ENCODE results near the gene KCNAB2. TPM values are rescaled to one million over a fixed set of nuclear protein-coding genes. Genes with fewer than 3 reads are reported as not detected.

Gene KCNAB2
- total and polyA plus RNA-seq, 2 experiments from 2014 or later = 3.9 to 4.8 TPM

DNA sequence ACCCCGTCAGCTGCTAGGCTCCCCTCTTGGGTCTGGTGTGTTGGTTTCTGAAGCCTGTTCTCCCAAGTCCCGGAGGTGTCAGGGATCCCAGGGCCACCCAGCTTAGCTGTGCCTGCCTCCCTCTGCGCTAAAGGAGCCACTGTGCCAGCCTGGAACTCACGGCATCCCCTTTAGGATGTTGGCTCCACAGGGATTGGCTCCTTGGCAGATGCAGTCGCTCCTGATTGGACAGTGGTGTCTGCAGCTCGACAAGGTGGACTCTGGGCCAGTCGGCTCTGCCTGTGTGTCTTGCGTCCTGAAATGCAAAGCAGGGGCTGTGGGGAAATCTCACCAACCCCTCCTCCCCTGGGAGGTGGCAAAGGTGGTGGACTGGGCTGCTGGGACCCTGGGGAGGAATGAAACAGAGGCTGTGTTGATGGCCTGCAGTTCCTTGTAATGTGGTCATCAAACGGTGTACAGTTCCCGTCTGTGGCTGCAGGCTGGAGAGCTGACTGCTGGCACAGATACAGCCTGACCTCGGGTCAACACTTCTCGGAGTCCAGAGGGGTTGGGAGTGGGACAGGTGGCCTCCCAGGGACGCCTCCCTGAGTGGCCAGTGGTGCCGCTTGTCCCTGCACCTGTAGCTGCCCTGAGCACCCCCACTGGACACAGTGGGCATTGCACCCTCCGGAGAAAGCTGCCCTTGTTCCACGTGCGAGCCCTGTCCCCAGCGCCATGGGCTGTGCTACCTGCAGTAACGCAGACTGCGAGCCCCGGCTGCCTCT is 11.5 kb upstream of the KCNAB2 start:
- H3K9me2 ChIP-seq (ENCODE audit: insufficient read depth) = no peaks in the 10 kb centered on the region
- H3K9me3 ChIP-seq (ENCODE audit: low read depth) = no peaks in the 10 kb centered on the region
- no peak overlapping the region for H3K9ac ChIP-seq
- no peaks in the 10 kb centered on the region for H3F3A ChIP-seq (ENCODE audit: insufficient read depth)
- in situ Hi-C loops (cut with MboI) = no loop called here
- no peaks in the 10 kb centered on the region for H3K27me3 ChIP-seq (replicated peaks; ENCODE audit: insufficient read depth)
- WGBS, 2 experiments (ENCODE audit: low coverage in 1 of 2, low lambda C conversion rate in 2 of 2, missing lambda C conversion rate in 2 of 2) = 25 to 26% methylated on average over 21 of the region's 21 CpGs
- no peaks in the 10 kb centered on the region for H3K36me3 ChIP-seq (ENCODE audit: low read depth)
- H3K4me1 ChIP-seq (ENCODE audit: insufficient read depth) = peaks cover 4% of the 10 kb centered on the region; the same call in 1 of the 2 replicates
- H3K79me2 ChIP-seq (ENCODE audit: insufficient read depth) = no peaks in the 10 kb centered on the region
- H2AFZ ChIP-seq = no peak overlapping the region
- H3K4me2 ChIP-seq (ENCODE audit: unreplicated experiment) = no peak overlapping the region
- TF ChIP-seq EZH2phosphoT487 (IDR thresholded peaks at IDR 0.05; ENCODE audit: insufficient read depth, low read depth) = no peak
- no peak overlapping the region for H3K4me3 ChIP-seq
- H4K20me1 ChIP-seq (ENCODE audit: insufficient read depth) = no peaks in the 10 kb centered on the region
- no peak overlapping the region for H3K27ac ChIP-seq
- peak; percentile 45 for DNase-seq

DNA sequence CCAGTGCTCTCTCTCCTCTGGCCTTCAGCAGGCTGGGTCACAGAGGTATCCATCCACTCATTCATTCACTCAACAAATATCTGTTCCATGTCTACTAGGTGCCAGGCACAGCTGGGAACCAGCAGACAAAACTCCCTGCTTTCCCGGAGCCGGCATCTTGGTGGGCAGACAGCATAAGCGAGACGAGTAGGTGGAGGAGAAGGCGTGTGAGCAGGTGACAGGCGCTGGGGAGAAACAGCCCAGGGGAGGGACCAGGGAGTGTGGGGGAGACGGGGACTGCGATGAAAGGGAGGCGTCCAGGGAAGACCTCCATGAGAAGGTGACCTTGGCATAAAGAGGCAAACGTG is 11.0 kb upstream of the KCNAB2 start:
- Histone ChIP-seq H3K4me1 (ENCODE audit: insufficient read depth) (peaks cover 4% of the 10 kb centered on the region; the same call in 1 of the 2 replicates), H3K27me3 (replicated peaks; ENCODE audit: insufficient read depth) (no peaks in the 10 kb centered on the region), H3K27ac (no peak overlapping the region), H3K9me2 (ENCODE audit: insufficient read depth) (no peaks in the 10 kb centered on the region), H3K4me2 (ENCODE audit: unreplicated experiment) (no peak overlapping the region), H3F3A (ENCODE audit: insufficient read depth) (no peaks in the 10 kb centered on the region), H3K79me2 (ENCODE audit: insufficient read depth) (no peaks in the 10 kb centered on the region), H3K9ac (no peak overlapping the region), H2AFZ (no peak overlapping the region), H4K20me1 (ENCODE audit: insufficient read depth) (no peaks in the 10 kb centered on the region), H3K4me3 (no peak overlapping the region), H3K36me3 (ENCODE audit: low read depth) (no peaks in the 10 kb centered on the region), H3K9me3 (ENCODE audit: low read depth) (no peaks in the 10 kb centered on the region)
- WGBS, 2 experiments (ENCODE audit: low coverage in 1 of 2, low lambda C conversion rate in 2 of 2, missing lambda C conversion rate in 2 of 2) = 54 to 65% methylated on average over 10 of the region's 10 CpGs
- DNase-seq = no peak
- in situ Hi-C loops (cut with MboI) = no loop called here
- TF ChIP-seq EZH2 (IDR thresholded peaks at IDR 0.05; ENCODE audit: insufficient read depth, poor library complexity, severe bottlenecking) (no peak), EZH2phosphoT487 (IDR thresholded peaks at IDR 0.05; ENCODE audit: insufficient read depth, low read depth) (no peak)

DNA sequence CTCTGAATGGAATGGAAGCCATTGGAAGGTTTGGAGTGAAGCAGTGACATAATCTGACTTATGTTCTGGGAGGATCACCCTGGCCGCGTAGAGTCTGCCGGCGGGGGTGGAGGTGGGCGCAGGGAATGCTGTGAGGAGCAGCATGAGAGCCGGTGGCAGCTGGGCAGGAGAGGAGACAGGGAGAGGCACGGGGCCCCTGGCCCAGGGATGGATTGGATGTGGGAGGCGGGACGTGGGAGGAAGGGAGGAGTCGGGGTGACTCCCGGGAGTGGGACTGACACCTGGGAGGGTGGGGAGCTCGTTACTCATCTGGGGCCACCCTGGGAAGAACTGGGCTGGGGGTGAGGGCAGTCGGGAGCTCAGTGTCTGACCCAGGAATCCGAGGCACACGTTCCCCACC is 10.4 kb upstream of the KCNAB2 start:
- 69 to 70% methylated on average over 10 to 15 of the region's 15 CpGs for WGBS, 2 experiments (ENCODE audit: low coverage in 1 of 2, low lambda C conversion rate in 2 of 2, missing lambda C conversion rate in 2 of 2)
- TF ChIP-seq EZH2phosphoT487 (IDR thresholded peaks at IDR 0.05; ENCODE audit: insufficient read depth, low read depth) = no peak
- no peak for DNase-seq
- Histone ChIP-seq H3K36me3 (ENCODE audit: low read depth) (no peaks in the 10 kb centered on the region), H3K4me2 (ENCODE audit: unreplicated experiment) (no peak overlapping the region), H3K27me3 (replicated peaks; ENCODE audit: insufficient read depth) (no peaks in the 10 kb centered on the region), H2AFZ (no peak overlapping the region), H3F3A (ENCODE audit: insufficient read depth) (no peaks in the 10 kb centered on the region), H3K79me2 (ENCODE audit: insufficient read depth) (no peaks in the 10 kb centered on the region), H3K4me3 (no peak overlapping the region), H3K9me3 (ENCODE audit: low read depth) (no peaks in the 10 kb centered on the region), H4K20me1 (ENCODE audit: insufficient read depth) (no peaks in the 10 kb centered on the region), H3K27ac (no peak overlapping the region), H3K4me1 (ENCODE audit: insufficient read depth) (peaks cover 4% of the 10 kb centered on the region; the same call in 1 of the 2 replicates), H3K9me2 (ENCODE audit: insufficient read depth) (no peaks in the 10 kb centered on the region), H3K9ac (no peak overlapping the region)
- in situ Hi-C loops (cut with MboI) = no loop called here

DNA sequence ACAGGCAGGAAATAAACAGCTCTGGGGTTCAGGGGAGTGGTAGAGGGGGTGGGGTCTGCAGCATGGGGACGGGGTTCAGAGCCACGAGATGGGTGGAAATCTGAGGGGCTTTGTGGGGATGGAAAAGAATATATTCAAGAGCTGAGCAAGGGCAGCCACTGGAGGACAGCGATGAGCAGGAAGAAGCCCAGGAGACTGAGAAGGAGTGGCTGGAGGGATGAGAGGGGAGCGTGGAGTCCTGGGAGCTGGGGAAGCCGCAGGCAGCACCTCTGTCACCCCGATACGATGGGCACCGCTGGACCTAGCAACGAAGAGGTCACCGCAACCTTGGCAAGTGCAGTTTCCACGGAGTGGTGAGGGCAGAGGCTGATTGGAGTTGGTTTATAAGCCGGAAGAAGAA is 10.0 kb upstream of the KCNAB2 start:
- no peaks in the 10 kb centered on the region for H4K20me1 ChIP-seq (ENCODE audit: insufficient read depth)
- no peaks in the 10 kb centered on the region for H3K9me3 ChIP-seq (ENCODE audit: low read depth)
- no peaks in the 10 kb centered on the region for H3F3A ChIP-seq (ENCODE audit: insufficient read depth)
- no peaks in the 10 kb centered on the region for H3K79me2 ChIP-seq (ENCODE audit: insufficient read depth)
- no peaks in the 10 kb centered on the region for H3K36me3 ChIP-seq (ENCODE audit: low read depth)
- TF ChIP-seq EZH2phosphoT487 (IDR thresholded peaks at IDR 0.05; ENCODE audit: insufficient read depth, low read depth) (no peak), EZH2 (IDR thresholded peaks at IDR 0.05; ENCODE audit: insufficient read depth, poor library complexity, severe bottlenecking) (no peak)
- no peak overlapping the region for H3K4me2 ChIP-seq (ENCODE audit: unreplicated experiment)
- in situ Hi-C loops (cut with MboI) = no loop called here
- H3K9me2 ChIP-seq (ENCODE audit: insufficient read depth) = no peaks in the 10 kb centered on the region
- no peak overlapping the region for H3K9ac ChIP-seq
- no peak overlapping the region for H3K4me3 ChIP-seq
- no peak overlapping the region for H2AFZ ChIP-seq
- DNase-seq = no peak
- peaks cover 4% of the 10 kb centered on the region; the same call in 1 of the 2 replicates for H3K4me1 ChIP-seq (ENCODE audit: insufficient read depth)
- 73 to 77% methylated on average over 12 of the region's 12 CpGs for WGBS, 2 experiments (ENCODE audit: low coverage in 1 of 2, low lambda C conversion rate in 2 of 2, missing lambda C conversion rate in 2 of 2)
- H3K27me3 ChIP-seq (replicated peaks; ENCODE audit: insufficient read depth) = no peaks in the 10 kb centered on the region
- H3K27ac ChIP-seq = no peak overlapping the region

Data from GM23248 (cell line).